ENCODE results near the gene NAB1.
"Not testable (repeated sequence)": the region's sequence is repeated elsewhere in the genome, so short reads cannot be mapped to it uniquely, and the experiment has no call there.

NAB1 gene

GRCh38 chr2:190674966-190675650, 26.2 kb downstream of the NAB1 start:
- DNase-seq: no peak

GRCh38 chr2:190677255-190677654, 28.4 kb downstream of the NAB1 start:
- no peak for DNase-seq

GRCh38 chr2:190678444-190679162, 29.7 kb downstream of the NAB1 start:
- no peak for DNase-seq

DNA sequence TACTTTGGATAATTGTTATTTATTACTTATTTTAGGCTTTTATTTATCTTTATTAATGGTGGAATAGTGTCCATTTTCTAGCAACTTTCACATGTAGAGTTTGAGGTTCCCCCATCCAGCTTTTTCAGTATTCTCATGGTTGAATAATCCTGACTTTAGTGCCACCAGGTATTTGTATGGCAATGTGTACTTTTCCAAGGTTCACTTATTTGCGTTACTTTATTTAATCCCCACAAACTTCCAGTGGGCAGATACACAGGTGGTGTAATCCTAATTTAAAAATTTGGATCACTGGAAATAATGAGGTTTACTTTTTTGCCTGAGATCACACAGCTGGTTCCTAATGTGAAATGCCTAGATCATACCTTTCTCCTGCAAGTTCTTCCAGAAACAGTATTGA, 30.5 kb downstream of the NAB1 start:
- no peak for DNase-seq

DNA sequence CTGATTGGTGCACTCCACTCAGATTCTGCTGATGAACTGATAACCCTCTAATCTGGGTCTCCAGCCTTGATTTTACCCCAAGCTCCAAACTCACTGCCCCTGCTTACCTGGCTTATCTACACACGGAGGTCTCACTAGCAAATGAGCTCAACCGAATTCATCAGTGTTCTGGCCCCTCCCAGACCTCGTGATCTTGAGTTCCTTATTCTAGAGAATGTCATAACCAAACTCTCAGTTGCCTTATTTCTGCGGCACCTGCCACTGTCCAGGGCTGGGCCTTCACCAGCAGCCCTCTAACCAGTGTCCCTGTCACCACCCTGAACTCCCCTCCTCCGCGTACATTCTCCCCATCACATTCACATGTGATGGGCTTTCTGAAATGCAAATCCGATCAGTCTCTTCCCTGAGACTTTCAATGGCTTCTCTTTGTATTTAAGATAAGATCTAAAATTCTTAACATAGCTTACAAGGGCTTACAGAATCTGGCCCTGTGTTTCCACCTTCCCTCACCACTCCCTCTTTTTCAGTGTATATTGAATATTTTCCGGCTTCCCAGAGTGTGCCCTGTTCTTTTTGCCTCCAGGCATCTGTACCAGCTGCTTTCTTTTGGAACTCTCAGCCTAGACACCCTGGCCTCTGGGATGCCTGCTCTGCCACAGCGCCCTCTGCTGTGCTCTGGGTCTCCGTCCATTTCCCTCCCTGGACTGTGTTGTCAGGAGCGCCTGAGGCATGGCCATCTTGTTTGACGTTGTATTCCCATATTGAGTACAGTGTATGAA, 31.1 kb downstream of the NAB1 start:
- DNase-seq: peak; percentile 3

DNA sequence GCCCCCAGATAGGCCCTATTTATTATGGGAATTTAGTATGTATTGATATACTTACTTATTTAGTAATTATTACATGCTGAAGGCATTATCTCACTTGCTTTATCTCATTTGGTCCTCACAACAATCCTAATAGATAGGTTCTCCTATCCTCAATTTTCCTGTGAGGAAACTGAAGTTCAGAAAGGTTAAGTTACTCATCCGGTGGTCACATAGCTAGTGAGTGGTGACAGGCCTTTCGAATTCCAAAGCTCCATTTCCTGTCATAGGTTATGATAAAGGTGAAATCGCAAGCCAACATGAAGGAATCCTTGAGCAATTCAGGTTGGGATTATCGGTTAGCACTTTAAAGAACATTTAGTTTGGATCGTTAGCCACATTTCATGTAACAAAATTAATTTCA, 33.3 kb downstream of the NAB1 start:
- DNase-seq: no peak

GRCh38 chr2:190683802-190684201, 34.9 kb downstream of the NAB1 start:
- DNase-seq: peak; percentile 31

DNA sequence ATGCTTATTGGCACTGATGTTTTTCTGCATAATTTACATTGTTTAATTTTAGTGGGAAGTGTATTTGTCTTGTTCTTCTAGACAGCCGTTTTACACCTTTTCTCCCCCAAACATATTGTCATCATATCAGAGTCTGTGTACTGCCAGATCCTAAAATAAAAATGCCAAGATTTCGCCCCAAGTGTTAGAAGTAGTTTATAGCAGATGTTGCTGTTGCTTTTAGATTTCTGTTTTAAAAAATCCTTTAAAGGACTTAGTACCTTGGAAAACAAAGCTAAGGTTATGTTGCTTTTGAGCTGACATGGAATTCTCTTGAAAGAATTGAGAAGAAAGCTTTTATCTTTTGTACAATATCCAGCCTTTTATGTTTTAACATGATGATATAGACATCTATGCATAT, 36.0 kb downstream of the NAB1 start:
- DNase-seq: no peak

DNA sequence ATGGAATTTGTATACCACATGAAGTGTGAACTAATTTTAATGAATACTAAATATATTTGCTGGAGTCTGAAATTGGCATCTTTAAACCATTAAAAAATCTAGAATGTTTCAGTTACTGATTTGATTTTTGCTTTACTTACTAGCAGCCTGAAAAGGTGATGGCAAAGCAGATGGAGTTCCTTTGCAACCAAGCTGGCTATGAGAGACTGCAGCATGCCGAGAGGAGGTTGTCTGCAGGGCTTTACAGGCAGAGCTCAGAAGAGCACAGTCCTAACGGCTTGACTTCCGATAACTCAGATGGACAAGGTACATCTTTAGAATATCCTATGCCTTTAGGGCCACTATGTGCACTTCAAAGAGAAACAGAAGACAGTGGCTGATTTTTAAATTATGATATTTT, 36.5 kb downstream of the NAB1 start:
- no peak for DNase-seq

DNA sequence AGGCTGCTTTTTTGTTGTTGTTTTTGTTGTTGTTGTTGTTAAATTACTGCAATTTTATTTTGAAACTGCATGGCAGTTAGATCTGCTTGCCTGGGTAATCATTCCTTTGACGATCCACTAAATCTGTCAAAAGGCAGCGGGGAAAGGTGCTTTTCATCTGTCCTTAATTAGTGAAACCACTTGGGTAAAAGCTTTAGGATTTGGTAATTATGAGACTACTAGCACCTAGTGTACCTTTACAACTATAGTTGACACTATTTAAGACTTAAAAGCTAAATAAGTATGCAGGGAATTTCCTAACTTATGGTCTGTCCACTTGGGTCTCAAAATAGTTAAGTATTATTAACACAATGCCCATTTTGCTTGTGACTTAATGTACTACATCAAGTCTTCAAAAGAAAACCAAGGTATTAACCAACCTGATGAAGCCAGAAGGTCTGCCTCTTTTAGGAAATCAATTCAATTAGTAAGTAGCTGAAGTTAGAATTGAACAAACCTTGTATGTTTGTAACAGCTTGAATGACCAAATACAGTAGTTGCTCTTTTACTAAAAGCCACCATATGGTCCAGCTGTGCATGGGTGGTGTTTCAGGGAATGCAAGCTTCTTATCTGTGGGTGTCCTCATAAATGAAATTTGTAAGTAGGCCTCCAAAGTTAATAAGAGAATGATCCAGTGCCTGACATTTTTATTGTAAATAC, 44.8 kb downstream of the NAB1 start:
- DNase-seq: no peak

DNA sequence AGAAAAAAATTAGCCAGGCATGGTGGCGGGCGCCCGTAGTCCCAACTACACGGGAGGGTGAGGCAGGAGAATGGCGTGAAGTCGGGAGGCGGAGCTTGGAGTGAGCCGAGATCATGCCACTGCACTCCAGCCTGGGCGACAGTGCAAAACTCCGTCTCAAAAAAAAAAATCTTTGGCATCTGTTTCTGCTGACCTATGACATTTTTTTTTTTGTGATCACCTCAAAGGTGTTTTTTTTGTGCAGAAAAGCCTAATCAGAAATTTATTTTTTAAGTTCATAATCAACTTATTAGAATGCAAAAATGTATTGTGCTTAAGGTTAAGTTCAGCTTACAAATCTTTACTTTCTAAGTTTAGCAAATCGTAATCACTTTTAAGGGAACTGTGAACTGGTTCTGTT, 45.6 kb downstream of the NAB1 start:
- DNase-seq: no peak

- DNase-seq: no peak
Observed at GRCh38 chr2:190695739-190696138, 46.9 kb downstream of the NAB1 start.

- DNase-seq: no peak
Observed at GRCh38 chr2:190696792-190697398, 48.0 kb downstream of the NAB1 start.

DNA sequence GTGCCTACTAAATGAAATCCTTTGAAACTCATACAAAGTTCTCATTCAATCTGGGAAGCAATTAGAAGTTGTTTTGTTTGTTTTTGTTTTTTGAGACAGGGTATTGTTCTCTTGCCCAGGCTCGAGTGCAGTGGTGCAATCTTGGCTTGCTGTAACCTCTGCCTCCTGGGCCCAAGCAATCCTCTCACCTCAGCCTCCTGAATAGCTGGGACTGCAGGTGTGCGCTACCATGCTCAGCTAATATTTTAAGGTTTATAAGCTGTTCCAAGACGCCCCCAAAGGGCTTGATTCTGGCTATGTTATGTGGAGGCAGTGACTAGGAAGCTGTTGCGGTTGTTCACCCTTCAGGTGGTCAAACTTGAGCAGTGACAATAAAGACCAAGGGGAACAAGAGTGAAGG, 48.5 kb downstream of the NAB1 start:
- no peak for DNase-seq

- no peak for DNase-seq
Observed at GRCh38 chr2:190698895-190699294, 50.0 kb downstream of the NAB1 start.

DNA sequence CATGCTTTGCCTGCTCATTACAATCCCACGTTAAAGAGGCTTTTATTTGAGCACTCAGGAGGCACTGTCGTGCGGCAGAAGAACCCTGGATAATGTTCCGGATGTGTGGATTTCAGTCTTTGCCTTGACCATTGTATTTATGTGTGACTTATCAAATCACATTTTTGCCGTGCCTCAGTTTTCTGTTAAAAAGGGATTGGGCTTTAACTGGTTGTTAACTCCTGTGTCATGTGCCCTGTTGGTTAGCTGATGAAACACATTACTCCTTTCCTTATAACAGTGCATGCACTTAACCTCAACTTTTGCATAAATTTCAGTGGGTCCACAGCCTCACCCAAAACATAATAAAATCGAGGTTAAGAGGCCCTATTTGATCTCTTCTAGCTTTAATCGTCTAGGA, 52.7 kb downstream of the NAB1 start:
- DNase-seq: no peak

DNA sequence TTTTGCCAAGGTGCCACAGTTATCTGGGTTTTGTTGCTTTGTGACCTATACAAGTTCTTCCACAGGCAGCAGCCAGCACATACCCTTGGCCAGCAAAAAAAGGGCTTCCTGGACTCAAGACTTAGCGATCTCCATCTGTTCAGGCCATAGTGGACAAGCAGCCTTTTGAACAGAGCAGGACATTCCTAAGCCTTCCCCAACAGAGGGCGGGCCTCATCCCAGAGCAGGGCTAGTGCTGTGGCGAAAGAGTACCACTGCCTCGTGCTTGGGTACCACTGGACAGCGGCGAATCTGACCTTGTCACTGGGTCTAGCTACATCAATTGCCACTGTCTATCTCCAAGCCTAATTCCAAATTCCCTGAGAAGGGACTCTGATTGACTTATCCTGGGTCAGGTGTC, 56.4 kb downstream of the NAB1 start:
- DNase-seq: no peak

- DNase-seq: no peak
Observed at GRCh38 chr2:190707726-190708125, 58.8 kb downstream of the NAB1 start.

DNA sequence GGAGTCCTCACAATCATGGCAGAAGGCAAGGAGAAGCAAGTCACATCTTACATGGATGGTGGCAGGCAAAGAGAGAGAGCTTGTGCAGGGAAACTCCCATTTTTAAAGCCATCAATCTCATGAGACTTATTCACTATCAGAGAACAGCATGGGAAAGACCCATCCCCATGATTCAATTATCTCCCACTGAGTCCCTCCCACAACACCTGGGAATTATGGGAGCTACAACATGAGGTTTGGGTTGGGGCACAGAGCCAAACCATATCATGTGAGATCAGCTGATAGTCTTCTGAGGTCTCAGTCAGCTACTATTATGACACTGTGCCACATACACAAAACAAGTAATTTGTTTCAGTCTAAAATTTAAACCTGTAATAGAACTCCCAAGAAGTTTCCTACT, 59.8 kb downstream of the NAB1 start:
- DNase-seq: not testable (repeated sequence)

- DNase-seq: no peak
Observed at GRCh38 chr2:190711069-190711468, 62.2 kb downstream of the NAB1 start.

DNA sequence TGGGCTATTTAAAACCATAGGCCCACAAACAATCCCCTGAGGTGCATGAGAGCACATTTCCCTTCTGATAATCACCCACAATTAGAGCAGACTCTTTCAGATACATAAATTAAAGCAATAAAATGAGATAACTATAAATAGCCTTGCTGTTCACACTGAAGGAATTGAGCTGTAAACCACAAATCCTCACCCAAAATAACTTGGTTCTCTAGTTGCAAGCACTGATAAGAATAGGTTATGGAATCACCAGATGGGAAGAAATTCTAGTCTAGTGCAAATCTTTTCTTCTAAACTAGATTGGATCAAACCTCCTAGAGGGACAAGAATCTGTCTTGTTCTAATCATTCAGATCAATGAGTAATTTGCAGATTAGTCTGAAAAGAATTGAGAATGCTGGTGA, 64.6 kb downstream of the NAB1 start:
- no peak for DNase-seq

DNA sequence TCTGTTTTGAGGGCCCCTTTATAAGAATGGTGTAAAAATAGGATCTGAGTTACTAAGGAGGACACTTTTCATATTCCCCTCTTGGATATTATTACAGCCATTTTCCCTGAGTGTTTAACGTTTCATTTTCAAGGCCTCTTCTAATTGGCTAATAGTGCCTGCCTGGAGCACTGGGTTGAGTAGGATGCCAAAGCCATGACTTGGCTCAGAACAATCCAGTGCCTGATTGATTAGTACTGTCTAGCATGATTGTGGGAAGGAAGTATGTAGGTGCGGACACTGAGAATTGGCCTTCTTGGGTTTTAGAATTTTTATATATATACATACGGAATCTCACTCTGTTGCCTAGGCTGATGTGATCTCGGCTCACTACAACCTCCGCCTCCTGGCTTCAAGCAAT, 66.1 kb downstream of the NAB1 start:
- DNase-seq: no peak
